MCF 10A (cell line): ENCODE results near the gene SMG6. TPM values are rescaled to one million over a fixed set of nuclear protein-coding genes. Genes with fewer than 3 reads are reported as not detected.

Experiments
- BruUV-seq: library from RNA; stranded (reverse); fragments of 400-500 nt; replicated peaks from 2 replicates; lab custom pipeline; 2021; lab: Mats Ljungman, UMichigan
- CTCF ChIA-PET: fragments of 300-600 bp; sonication (Branson Sonifier 250); formaldehyde crosslinking; extraction: SDS; loops from one replicate; lab custom pipeline; 2021; ENCODE audit warnings: antibody characterized with exemption, inconsistent platforms; lab: Yijun Ruan, JAX
- POLR2A ChIA-PET: fragments of 300-600, 350-650 bp; sonication (Branson Sonifier 250); formaldehyde crosslinking; extraction: SDS; loops from one replicate; lab custom pipeline; 2020; ENCODE audit warnings: antibody characterized with exemption, inconsistent platforms; lab: Yijun Ruan, JAX
- DNase-seq: peaks from one replicate; pipeline ENCODE4 v3.0.0-alpha.2; 2018; ENCODE audit not compliant: unreplicated experiment
- H3K27ac Mint-ChIP-seq: one replicate; pipeline ENCODE4 v1.8.0; 2022; ENCODE audit warnings: mild to moderate bottlenecking, low read depth, mixed read lengths; ENCODE audit not compliant: unreplicated experiment
- H3K27me3 Mint-ChIP-seq: one replicate; pipeline ENCODE4 v1.8.0; 2022; ENCODE audit warnings: mixed read lengths; ENCODE audit not compliant: insufficient read depth, unreplicated experiment
- H3K36me3 Mint-ChIP-seq: one replicate; pipeline ENCODE4 v1.8.0; 2022; ENCODE audit warnings: mild to moderate bottlenecking, moderate library complexity, mixed read lengths; ENCODE audit not compliant: insufficient read depth, unreplicated experiment
- H3K4me1 Mint-ChIP-seq: one replicate; pipeline ENCODE4 v1.8.0; 2022; ENCODE audit warnings: mixed read lengths; ENCODE audit not compliant: insufficient read depth, unreplicated experiment
- H3K4me3 Mint-ChIP-seq: one replicate; pipeline ENCODE4 v1.8.0; 2022; ENCODE audit warnings: mild to moderate bottlenecking, moderate library complexity, mixed read lengths; ENCODE audit not compliant: unreplicated experiment
- H3K9me3 Mint-ChIP-seq: one replicate; pipeline ENCODE4 v1.8.0; 2022; ENCODE audit warnings: mixed read lengths; ENCODE audit not compliant: unreplicated experiment
- CTCF ChIP-seq: fragments of 200-600 bp; IDR thresholded peaks from one replicate; pipeline ENCODE4 v1.8.0; 2022; ENCODE audit warnings: antibody characterized with exemption, mild to moderate bottlenecking; ENCODE audit not compliant: unreplicated experiment
- intact Hi-C: fragments of 100-400 bp; cut with micrococcal nuclease; formaldehyde crosslinking; loops from 2 replicates; pipeline ENCODE4 v1.14.1; 2022
- total RNA-seq: library from RNA; stranded (reverse); gene quantifications from 2 replicates; pipeline ENCODE4 v1.2.3, GENCODE V29; 2022

The SMG6 gene
- total RNA-seq, 1 experiment from 2014 or later, result 17.0 TPM

GRCh38 chr17:2025220-2025621, 278.4 kb downstream of the SMG6 start, which contains the start of gene RTN4RL1:
RTN4RL1 (minus strand) TSS chr17:2025334; CDS start chr17:2024865, 469 bp downstream.
- CTCF ChIA-PET, result interaction anchor here (0.5 to 7.4 kb wide), 23 partner anchors 15 to 1803 kb away, joined by 3 to 124 read pairs (median 4); no protein-coding TSS in a partner anchor
- no peaks in the 10 kb centered on the region for H3K36me3 Mint-ChIP-seq
- no peaks in the 10 kb centered on the region for H3K9me3 Mint-ChIP-seq
- TF ChIP-seq CTCF, result no peak
- H3K27me3 Mint-ChIP-seq, result no peaks in the 10 kb centered on the region
- BruUV-seq, result no TSS peak
- H3K4me3 Mint-ChIP-seq, result peak within 1 kb of the TSS; percentile 78
- H3K27ac Mint-ChIP-seq, result no peak within 1 kb of the TSS
- intact Hi-C loops, result loop anchor here (1.0 to 5.0 kb wide), 3 partner anchors 44 to 308 kb away; no protein-coding TSS in a partner anchor
- H3K4me1 Mint-ChIP-seq, result peaks cover 5% of the 10 kb centered on the region
- DNase-seq, result peak; percentile 82
- POLR2A ChIA-PET, result interaction anchor here (0.6 to 4.9 kb wide), 21 partner anchors 13 to 925 kb away, joined by 3 to 50 read pairs (median 4); partner anchors contain the start of genes OVCA2, RPA1 and SMYD4

GRCh38 chr17:2024572-2025219, 278.9 kb downstream of the SMG6 start:
- Mint-ChIP-seq H3K4me1 (peaks cover 5% of the 10 kb centered on the region), H3K4me3 (peak overlapping the region; percentile 78), H3K9me3 (no peaks in the 10 kb centered on the region), H3K36me3 (no peaks in the 10 kb centered on the region), H3K27me3 (no peaks in the 10 kb centered on the region), H3K27ac (no peak overlapping the region)
- ChIA-PET POLR2A (interaction anchor here (0.6 to 4.9 kb wide), 20 partner anchors 9 to 924 kb away, joined by 3 to 50 read pairs (median 4); partner anchors contain the start of genes OVCA2, RPA1 and SMYD4), CTCF (interaction anchor here (0.5 to 7.4 kb wide), 17 partner anchors 16 to 143 kb away, joined by 3 to 124 read pairs (median 5); no protein-coding TSS in a partner anchor)
- no peak for DNase-seq
- intact Hi-C loops, result loop anchor here (1.0 to 5.0 kb wide), 3 partner anchors 43 to 307 kb away; no protein-coding TSS in a partner anchor
- no peak for TF ChIP-seq CTCF
- no TSS peak for BruUV-seq

- Mint-ChIP-seq H3K9me3 (no peaks in the 10 kb centered on the region), H3K27me3 (no peaks in the 10 kb centered on the region), H3K4me1 (peaks cover 11% of the 10 kb centered on the region), H3K36me3 (no peaks in the 10 kb centered on the region), H3K27ac (no peak overlapping the region), H3K4me3 (peak overlapping the region; percentile 78)
- POLR2A ChIA-PET, result interaction anchor here (0.7 to 4.9 kb wide), 10 partner anchors 10 to 312 kb away, joined by 3 to 50 read pairs (median 6); partner anchors contain the start of genes RPA1, SMYD4 and TSR1
- intact Hi-C loops, result no loop called here
- DNase-seq, result peak; percentile 61
- BruUV-seq, result no TSS peak
- CTCF ChIA-PET, result interaction anchor here (0.6 to 7.4 kb wide), 7 partner anchors 16 to 241 kb away, joined by 3 to 124 read pairs (median 5); no protein-coding TSS in a partner anchor
- no peak for TF ChIP-seq CTCF
Measured at GRCh38 chr17:2023692-2024571, 279.7 kb downstream of the SMG6 start.
